Spleen (tissue), 7 donors: ENCODE results near the gene ZDHHC24.

Experiments used
- POLR2A ChIP-seq, 3 donors: fragments of 450-650 bp; IDR thresholded peaks; one replicate each; pipeline ENCODE4 v1.5.1; 2017; ENCODE audit warnings: antibody characterized with exemption in 3 of 3, mild to moderate bottlenecking in 1 of 3
- POLR2AphosphoS5 ChIP-seq, 3 donors: sonication (generic); formaldehyde crosslinking; IDR thresholded peaks; one replicate each; pipeline ENCODE4 v1.5.1; 2017; ENCODE audit warnings: antibody characterized with exemption in 3 of 3
- TF ChIP-seq, protein P1 (sequence below), 11 experiments: fragments of 200-600 bp in 7 of 11; fragments of 450-650 bp in 4 of 11; sonication (generic) in 4 of 11; IDR thresholded peaks in 8 of 11; conservative IDR thresholded peaks in 3 of 11; 1 replicate in 7 of 11; 2 replicates in 4 of 11; pipeline versions ENCODE4 v1.4.0 to v1.8.0; 2016 to 2021; ENCODE audit warnings: antibody characterized with exemption in 11 of 11, inconsistent platforms in 4 of 11, mild to moderate bottlenecking in 1 of 11
- donor health status: DM: no; HTN: no; CAD: no; lungs with moderate emphysema.
- donor health status: DM: no; HTN: no; CAD: no.
- donor health status: DM: no; HTN: no; CAD: no.

GRCh38 chr11:66595245-66595904 lies 49.5 kb upstream of the ZDHHC24 start:
- TF ChIP-seq, protein P1, sequence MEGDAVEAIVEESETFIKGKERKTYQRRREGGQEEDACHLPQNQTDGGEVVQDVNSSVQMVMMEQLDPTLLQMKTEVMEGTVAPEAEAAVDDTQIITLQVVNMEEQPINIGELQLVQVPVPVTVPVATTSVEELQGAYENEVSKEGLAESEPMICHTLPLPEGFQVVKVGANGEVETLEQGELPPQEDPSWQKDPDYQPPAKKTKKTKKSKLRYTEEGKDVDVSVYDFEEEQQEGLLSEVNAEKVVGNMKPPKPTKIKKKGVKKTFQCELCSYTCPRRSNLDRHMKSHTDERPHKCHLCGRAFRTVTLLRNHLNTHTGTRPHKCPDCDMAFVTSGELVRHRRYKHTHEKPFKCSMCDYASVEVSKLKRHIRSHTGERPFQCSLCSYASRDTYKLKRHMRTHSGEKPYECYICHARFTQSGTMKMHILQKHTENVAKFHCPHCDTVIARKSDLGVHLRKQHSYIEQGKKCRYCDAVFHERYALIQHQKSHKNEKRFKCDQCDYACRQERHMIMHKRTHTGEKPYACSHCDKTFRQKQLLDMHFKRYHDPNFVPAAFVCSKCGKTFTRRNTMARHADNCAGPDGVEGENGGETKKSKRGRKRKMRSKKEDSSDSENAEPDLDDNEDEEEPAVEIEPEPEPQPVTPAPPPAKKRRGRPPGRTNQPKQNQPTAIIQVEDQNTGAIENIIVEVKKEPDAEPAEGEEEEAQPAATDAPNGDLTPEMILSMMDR (IDR thresholded peaks at IDR 0.05 in 8 of 11, conservative IDR thresholded peaks at IDR 0.05 in 3 of 11) = no peak
- TF ChIP-seq POLR2AphosphoS5 (IDR thresholded peaks at IDR 0.05) = no peak
- no peak for TF ChIP-seq POLR2A (IDR thresholded peaks at IDR 0.05)
